ENCODE measurements around the gene OR56A4.

Gene OR56A4

GRCh38 chr11:6022956-6023355 is 16.2 kb upstream of the OR56A4 start:
- H3K27ac ChIP-seq = no peak overlapping the region
- TF ChIP-seq, protein P1, sequence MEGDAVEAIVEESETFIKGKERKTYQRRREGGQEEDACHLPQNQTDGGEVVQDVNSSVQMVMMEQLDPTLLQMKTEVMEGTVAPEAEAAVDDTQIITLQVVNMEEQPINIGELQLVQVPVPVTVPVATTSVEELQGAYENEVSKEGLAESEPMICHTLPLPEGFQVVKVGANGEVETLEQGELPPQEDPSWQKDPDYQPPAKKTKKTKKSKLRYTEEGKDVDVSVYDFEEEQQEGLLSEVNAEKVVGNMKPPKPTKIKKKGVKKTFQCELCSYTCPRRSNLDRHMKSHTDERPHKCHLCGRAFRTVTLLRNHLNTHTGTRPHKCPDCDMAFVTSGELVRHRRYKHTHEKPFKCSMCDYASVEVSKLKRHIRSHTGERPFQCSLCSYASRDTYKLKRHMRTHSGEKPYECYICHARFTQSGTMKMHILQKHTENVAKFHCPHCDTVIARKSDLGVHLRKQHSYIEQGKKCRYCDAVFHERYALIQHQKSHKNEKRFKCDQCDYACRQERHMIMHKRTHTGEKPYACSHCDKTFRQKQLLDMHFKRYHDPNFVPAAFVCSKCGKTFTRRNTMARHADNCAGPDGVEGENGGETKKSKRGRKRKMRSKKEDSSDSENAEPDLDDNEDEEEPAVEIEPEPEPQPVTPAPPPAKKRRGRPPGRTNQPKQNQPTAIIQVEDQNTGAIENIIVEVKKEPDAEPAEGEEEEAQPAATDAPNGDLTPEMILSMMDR (conservative IDR thresholded peaks at IDR 0.05) = peak; percentile 77

GRCh38 chr11:6013042-6013441 is 6.3 kb upstream of the OR56A4 start:
- H3K27ac ChIP-seq = no peak overlapping the region
- TF ChIP-seq, protein P1 (conservative IDR thresholded peaks at IDR 0.05) = no peak

DNA sequence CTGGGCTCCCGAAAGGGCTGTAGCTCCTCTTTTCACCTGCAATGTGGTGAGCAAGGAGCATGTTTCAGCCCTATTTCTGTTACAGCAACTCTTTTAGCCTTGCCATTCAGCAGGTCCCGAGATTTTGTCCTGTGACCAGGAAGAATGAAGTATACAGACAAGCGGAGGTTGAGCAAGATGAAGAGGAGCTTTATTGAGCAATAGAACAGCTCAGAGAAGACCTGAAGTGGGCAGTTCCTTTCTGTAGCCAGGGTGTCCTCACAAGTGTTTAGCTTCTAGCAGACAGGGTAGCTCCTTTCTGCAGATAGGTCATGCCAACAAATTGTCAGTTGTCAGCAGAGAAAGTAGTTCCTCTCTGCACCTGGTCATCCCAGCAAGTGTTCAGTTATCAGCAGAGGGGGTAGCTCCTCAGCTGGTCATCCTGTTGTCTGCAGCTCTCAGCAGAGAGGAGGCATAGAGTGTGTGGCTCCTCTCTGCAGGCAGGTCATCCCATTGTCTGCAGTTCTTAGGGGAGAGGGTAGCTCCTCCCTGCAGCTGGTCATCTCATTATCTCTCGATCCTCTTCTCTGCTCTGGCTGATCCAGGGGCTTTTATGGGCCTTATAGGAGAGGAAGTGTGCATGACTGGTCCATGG is 5.4 kb upstream of the OR56A4 start:
- TF ChIP-seq, protein P1 (conservative IDR thresholded peaks at IDR 0.05) = no peak
- no peak overlapping the region for H3K27ac ChIP-seq

- TF ChIP-seq, protein P1 (conservative IDR thresholded peaks at IDR 0.05) = no peak
- no peak overlapping the region for H3K27ac ChIP-seq
Measured at GRCh38 chr11:6006395-6006794, 351 bp downstream of the OR56A4 start.

- no peak overlapping the region for H3K27ac ChIP-seq
- TF ChIP-seq, protein P1 (conservative IDR thresholded peaks at IDR 0.05) = no peak
Measured at GRCh38 chr11:6002202-6002699, 4.5 kb downstream of the OR56A4 start.

- no peak overlapping the region for H3K27ac ChIP-seq
- TF ChIP-seq, protein P1 (conservative IDR thresholded peaks at IDR 0.05) = no peak
Measured at GRCh38 chr11:5994791-5995190, 12.0 kb downstream of the OR56A4 start.

- TF ChIP-seq, protein P1 (conservative IDR thresholded peaks at IDR 0.05) = peak; percentile 82
- H3K27ac ChIP-seq = no peak overlapping the region
Measured at GRCh38 chr11:5992604-5993251, 14.0 kb downstream of the OR56A4 start.

All from VCaP (cell line).